Activated CD4-positive, alpha-beta memory T cell treated with anti-CD3 and anti-CD28 coated beads, Interleukin-2, amount 10 ng/mL, durations not matched to agents 7 days and 5 days (primary cell): ENCODE measurements around the gene CLIC4. TPM values are rescaled to one million over a fixed set of nuclear protein-coding genes. Genes with fewer than 3 reads are reported as not detected.

Experiments used
- CTCF ChIA-PET: fragments of 350-600 bp; sonication (Branson Sonifier 250); formaldehyde crosslinking; loops from one replicate; lab custom pipeline; 2021; ENCODE audit warnings: antibody characterized with exemption, inconsistent platforms; lab: Charles Lee
- POLR2A ChIA-PET: fragments of 350-600 bp; sonication (Branson Sonifier 250); formaldehyde crosslinking; loops from one replicate; lab custom pipeline; 2021; ENCODE audit warnings: antibody characterized with exemption; lab: Charles Lee
- DNase-seq: peaks from one replicate; pipeline ENCODE4 v3.0.0-alpha.2; 2020
- H3K27ac Mint-ChIP-seq: one replicate; pipeline ENCODE4 v1.8.0; 2021; ENCODE audit warnings: mild to moderate bottlenecking, mixed read lengths
- H3K27me3 Mint-ChIP-seq: one replicate; pipeline ENCODE4 v1.8.0; 2021; ENCODE audit warnings: mixed read lengths
- H3K36me3 Mint-ChIP-seq: one replicate; pipeline ENCODE4 v1.8.0; 2021; ENCODE audit warnings: low read depth, mixed read lengths
- H3K4me1 Mint-ChIP-seq: one replicate; pipeline ENCODE4 v1.8.0; 2021; ENCODE audit warnings: mixed read lengths
- H3K4me3 Mint-ChIP-seq: one replicate; pipeline ENCODE4 v1.8.0; 2021; ENCODE audit warnings: mild to moderate bottlenecking, mixed read lengths
- H3K9me3 Mint-ChIP-seq: one replicate; pipeline ENCODE4 v1.8.0; 2021; ENCODE audit warnings: mixed read lengths
- total RNA-seq, 2 experiments: library from RNA; stranded (reverse); gene quantifications; one replicate each; pipeline ENCODE4 v1.2.3, GENCODE V29; 2021

The CLIC4 gene
- total RNA-seq, 2 experiments from 2014 or later, result 28.9 to 30.6 TPM

DNA sequence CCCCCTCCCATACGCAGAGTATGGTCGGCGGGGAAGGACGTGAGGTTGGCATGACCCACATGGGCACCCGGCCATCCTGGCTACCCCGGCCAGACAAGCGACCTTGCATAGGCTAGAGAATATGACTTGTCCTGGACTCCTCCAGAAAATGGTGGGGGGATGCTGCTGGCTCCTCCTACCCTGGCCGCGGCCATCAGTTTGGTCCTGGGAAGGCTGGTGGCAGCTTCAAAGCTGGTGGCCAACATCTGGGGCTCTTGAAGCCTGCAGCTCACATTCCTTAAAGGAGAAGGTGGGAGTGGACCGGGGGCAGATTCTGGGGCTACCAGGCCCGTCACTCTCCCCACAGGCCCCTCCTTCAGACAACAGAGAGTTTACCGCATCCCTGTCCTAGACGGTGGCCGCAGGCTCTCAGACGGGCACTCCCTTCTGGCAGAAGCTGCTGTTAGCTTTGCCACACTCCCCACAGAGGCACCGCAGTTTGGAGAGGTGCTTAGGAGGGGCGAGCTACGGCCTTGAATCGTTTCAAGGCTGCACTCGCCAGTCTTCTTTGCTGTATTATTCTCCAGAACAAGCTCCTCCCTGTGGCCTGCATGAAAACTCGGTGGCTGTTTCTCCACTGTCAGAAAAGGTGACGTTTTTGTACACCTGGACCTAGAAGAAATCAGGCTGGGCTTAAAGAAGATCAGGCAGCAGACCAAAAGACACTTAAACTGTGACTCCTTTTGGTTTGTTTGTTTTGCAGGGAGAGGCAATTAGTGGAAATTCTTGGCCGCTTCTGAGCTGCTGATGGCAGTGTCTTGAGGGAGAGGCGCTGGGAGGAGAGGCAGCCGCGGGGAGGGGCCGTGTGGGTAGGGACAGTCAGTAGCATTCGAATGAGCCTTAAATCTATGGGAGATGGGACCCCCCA, 116.8 kb downstream of the CLIC4 start:
- Mint-ChIP-seq H3K27ac (no peak overlapping the region), H3K9me3 (no peaks in the 10 kb centered on the region), H3K4me1 (peaks cover 4% of the 10 kb centered on the region), H3K36me3 (no peaks in the 10 kb centered on the region), H3K4me3 (no peak overlapping the region), H3K27me3 (peaks cover 37% of the 10 kb centered on the region)
- POLR2A ChIA-PET, result no interaction called here
- CTCF ChIA-PET, result interaction anchor here (0.8 kb wide), 1 partner anchor 14 kb away, joined by 3 read pairs; no protein-coding TSS in a partner anchor
- DNase-seq, result no peak

DNA sequence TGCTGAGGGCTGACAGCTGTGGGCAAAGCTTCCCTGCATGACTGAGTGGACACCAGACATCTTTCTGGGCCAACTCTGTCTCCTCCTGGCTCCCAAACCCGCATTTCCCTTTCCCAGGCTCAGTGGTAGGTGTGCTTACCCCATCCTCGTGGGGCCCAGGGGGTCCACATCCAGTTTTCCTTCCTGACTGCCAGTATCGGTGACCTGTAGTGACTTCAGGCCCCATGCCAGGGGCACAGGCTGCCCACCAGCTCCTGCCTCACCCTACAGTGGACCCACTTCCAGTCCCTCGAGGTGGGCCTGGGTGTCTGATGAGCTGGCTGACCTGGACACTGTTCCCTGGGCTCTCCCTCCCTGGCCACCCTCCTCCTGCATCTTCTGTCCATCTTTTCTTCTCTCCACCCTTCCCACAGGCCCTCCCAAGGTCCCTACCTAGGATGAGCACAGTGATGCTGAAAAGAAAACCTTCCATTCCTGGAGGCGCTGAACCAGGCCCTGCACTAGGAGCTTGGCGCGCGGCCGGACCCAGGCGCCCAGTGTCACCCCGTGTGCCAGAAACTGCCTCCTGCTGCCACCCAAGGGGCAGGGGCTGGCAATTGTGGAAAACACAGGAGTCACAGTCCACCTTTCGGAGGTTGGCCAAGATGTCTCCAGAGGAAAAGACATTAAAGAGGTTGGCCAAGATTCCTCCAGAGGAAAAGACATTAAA, 117.7 kb downstream of the CLIC4 start:
- ChIA-PET CTCF (interaction anchor here (0.8 kb wide), 1 partner anchor 15 kb away, joined by 3 read pairs; no protein-coding TSS in a partner anchor), POLR2A (no interaction called here)
- Mint-ChIP-seq H3K36me3 (no peaks in the 10 kb centered on the region), H3K4me1 (peaks cover 1% of the 10 kb centered on the region), H3K9me3 (no peaks in the 10 kb centered on the region), H3K27me3 (peaks cover 37% of the 10 kb centered on the region), H3K4me3 (no peak overlapping the region), H3K27ac (no peak overlapping the region)
- no peak for DNase-seq

DNA sequence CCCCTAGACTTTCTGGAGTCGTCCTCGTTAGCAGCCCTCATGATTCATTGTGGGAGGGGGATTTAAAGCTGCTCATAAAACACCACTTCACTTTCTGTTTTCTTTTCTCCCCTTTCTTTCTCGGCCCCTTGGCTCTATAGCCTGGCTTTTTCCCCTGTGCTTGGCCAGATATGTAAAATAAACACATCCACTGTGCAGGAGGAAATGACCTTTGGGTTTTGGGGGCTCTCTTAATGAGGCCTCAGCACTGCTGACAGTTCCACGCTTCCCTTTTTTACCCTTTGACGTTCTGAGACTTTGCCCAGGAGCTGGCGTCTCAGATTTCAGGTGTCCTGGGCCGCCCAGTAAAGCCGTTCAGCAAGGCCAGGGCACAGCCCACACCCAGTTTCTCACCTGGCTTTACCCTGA, 119.1 kb downstream of the CLIC4 start:
- Mint-ChIP-seq H3K27me3 (peaks cover 40% of the 10 kb centered on the region), H3K36me3 (no peaks in the 10 kb centered on the region), H3K4me3 (no peak overlapping the region), H3K4me1 (no peaks in the 10 kb centered on the region), H3K9me3 (no peaks in the 10 kb centered on the region), H3K27ac (no peak overlapping the region)
- no peak for DNase-seq
- ChIA-PET POLR2A (no interaction called here), CTCF (no interaction called here)

DNA sequence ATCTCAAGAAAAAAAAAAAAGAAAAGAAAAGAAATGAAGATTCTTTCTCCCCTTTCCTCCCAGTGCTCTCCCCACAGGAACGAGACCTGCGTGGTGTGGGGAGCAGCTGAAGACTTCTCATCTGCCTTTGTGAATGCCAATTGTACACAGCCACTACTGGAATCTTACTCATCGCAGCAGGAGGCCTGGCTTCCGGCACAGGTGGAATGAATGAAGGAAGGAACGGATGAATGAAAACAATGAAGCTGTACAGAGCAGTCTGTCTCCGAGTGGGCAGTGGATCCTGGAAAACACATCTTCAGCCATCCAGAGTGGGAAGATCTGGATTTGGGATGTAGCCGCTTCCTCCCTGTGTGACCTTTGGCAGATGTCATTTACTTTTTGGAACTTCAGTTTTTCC, 119.9 kb downstream of the CLIC4 start:
- CTCF ChIA-PET, result no interaction called here
- POLR2A ChIA-PET, result no interaction called here
- no peaks in the 10 kb centered on the region for H3K4me1 Mint-ChIP-seq
- no peak for DNase-seq
- H3K36me3 Mint-ChIP-seq, result no peaks in the 10 kb centered on the region
- no peaks in the 10 kb centered on the region for H3K9me3 Mint-ChIP-seq
- no peak overlapping the region for H3K27ac Mint-ChIP-seq
- H3K27me3 Mint-ChIP-seq, result peaks cover 40% of the 10 kb centered on the region
- H3K4me3 Mint-ChIP-seq, result no peak overlapping the region

DNA sequence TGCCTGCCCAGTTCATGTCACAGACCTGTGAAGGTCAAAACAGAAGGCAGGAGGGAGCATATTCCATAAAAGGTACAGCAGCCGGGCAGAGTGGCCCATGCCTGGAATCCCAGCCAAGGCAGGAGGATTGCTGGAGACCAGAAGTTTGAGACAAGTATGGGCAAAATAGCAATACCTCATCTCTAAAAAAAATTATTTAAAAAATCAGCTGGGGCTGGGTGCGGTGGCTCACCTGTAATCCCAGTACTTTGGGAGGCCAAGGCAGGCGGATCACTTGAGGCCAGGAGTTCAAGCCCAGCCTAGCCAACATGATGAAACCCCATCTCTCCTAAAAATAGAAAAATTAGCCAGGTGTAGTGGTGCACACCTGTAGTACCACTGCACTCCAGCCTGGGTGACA, 120.3 kb downstream of the CLIC4 start:
- peaks cover 40% of the 10 kb centered on the region for H3K27me3 Mint-ChIP-seq
- H3K4me3 Mint-ChIP-seq, result no peak overlapping the region
- no peak overlapping the region for H3K27ac Mint-ChIP-seq
- ChIA-PET POLR2A (no interaction called here), CTCF (no interaction called here)
- no peaks in the 10 kb centered on the region for H3K9me3 Mint-ChIP-seq
- DNase-seq, result no peak
- H3K36me3 Mint-ChIP-seq, result no peaks in the 10 kb centered on the region
- H3K4me1 Mint-ChIP-seq, result peaks cover 2% of the 10 kb centered on the region

DNA sequence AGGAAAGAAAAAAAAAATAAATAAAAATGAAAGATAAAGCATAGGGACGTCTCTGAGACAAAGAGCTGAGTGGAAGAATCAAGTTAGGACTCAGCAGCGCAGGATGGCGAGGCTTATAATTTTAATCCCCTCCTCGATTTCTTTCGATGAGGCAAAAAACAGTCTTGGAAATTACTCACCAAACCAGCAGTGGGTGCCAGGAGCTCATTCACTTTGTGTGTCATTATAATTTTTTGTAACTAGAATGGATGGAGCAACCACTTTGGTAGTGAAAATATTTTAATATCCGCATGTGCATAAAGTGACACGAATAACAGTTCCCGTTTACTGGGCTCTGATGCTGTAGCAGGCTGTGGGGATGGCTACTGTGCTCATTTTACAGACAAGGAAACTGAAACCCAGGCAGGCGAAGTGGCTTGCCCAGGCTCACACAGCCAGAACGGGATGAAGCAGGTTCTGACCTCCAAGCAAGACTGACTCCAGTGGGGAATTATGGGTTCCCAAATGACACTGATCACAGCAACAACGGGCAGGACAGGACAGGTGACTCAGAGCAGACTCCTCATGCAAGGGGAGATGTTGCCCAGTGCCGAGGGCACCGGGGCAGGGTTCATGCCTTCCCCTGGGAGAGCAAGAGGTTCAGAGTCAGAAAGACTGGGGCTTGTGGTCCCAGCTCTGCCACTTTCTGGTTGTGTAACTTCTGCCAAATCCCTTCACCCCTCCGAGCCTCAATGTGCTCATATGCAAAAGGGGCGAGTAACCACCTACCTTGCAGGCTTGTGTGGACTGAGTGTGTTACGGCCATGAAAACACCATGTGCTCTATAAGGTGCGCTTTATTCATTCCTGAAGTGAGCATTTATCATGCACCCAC, 121.2 kb downstream of the CLIC4 start:
- Mint-ChIP-seq H3K36me3 (no peaks in the 10 kb centered on the region), H3K27me3 (peaks cover 43% of the 10 kb centered on the region), H3K27ac (no peak overlapping the region), H3K9me3 (no peaks in the 10 kb centered on the region), H3K4me1 (peaks cover 4% of the 10 kb centered on the region), H3K4me3 (no peak overlapping the region)
- DNase-seq, result no peak
- CTCF ChIA-PET, result no interaction called here
- POLR2A ChIA-PET, result no interaction called here

DNA sequence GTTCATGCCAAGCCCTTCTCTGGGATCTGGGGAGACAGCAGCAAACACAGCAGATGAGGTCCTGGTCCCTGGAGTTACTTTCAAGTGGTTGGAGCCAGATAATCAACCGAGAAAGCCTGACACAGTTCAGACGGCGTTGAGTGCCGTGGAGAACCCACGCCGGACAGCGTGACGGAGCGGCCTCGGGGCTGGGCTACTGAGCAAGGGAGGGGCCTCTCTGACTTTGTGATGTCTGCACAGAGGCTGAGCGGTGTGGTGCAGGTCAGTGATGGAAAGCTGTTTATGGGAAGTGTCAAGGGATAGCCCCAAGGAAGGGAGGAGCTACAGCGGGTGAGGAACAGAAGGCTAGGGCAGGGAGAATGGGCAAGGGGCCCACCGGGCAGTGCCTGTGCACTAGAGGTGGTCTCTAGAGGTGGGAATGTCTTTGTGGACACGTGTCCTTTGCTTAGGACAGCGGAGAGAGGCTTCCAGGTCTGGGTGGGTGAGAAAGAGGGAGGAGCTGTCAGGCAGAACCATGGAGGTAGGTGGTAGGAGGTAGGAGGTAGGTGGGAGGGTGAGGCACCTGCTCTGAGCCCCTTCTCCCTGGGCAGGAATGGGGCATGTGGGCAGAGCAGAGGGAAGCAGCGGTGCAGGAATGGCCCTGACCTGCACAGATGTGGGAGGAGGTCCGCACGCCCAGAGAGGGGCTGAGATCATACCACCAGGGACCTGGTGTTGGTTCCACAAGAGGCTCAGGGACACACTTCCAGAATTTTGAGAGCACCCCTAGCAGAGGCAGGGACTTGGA, 122.0 kb downstream of the CLIC4 start:
- no peak overlapping the region for H3K27ac Mint-ChIP-seq
- no peaks in the 10 kb centered on the region for H3K9me3 Mint-ChIP-seq
- peaks cover 42% of the 10 kb centered on the region for H3K27me3 Mint-ChIP-seq
- ChIA-PET CTCF (no interaction called here), POLR2A (no interaction called here)
- no peaks in the 10 kb centered on the region for H3K36me3 Mint-ChIP-seq
- H3K4me3 Mint-ChIP-seq, result no peak overlapping the region
- DNase-seq, result no peak
- peaks cover 4% of the 10 kb centered on the region for H3K4me1 Mint-ChIP-seq

DNA sequence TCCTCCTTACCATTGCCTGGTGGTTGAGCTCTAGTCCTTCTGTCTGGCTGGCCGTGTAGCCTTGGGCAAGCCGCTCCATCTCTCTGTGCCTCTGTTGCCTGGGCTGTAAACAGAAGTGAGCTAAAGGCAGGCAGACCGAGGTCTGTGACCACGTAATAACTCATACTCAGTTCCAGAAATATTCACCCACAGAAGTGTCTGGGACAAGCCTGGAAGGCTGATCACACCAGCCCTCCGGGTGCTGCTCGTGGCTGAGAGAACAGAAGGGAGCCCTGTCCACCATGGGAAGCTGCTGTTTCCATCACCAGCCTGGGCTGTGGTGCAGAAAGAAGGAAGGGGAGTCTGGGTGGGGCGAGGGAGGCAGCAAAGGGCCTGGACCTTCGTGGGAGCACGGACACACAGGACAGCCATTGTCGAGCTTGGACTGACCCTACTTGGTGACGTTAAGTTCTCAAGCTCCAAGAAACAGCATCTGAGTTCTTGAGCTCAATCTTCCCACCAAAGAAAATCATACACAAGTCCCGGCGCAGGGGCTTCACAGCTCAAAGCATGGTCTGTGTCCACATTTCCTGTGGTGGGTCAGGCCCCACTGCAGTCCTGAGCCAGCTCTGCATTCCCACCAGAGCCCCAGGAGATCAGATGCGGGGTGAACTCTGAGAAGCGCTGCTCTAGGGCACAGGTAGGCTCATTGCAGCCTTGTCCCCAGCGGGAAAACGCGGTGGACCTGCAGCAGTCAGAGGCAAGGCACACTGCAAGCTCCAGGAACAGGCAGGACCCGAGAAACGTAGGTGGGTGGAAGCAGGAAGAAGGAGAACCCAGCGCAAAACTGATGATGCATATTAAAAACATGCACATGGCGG, 123.0 kb downstream of the CLIC4 start:
- Mint-ChIP-seq H3K4me3 (no peak overlapping the region), H3K36me3 (no peaks in the 10 kb centered on the region), H3K4me1 (peaks cover 4% of the 10 kb centered on the region), H3K27ac (no peak overlapping the region), H3K9me3 (no peaks in the 10 kb centered on the region), H3K27me3 (peaks cover 37% of the 10 kb centered on the region)
- POLR2A ChIA-PET, result no interaction called here
- no peak for DNase-seq
- CTCF ChIA-PET, result no interaction called here

DNA sequence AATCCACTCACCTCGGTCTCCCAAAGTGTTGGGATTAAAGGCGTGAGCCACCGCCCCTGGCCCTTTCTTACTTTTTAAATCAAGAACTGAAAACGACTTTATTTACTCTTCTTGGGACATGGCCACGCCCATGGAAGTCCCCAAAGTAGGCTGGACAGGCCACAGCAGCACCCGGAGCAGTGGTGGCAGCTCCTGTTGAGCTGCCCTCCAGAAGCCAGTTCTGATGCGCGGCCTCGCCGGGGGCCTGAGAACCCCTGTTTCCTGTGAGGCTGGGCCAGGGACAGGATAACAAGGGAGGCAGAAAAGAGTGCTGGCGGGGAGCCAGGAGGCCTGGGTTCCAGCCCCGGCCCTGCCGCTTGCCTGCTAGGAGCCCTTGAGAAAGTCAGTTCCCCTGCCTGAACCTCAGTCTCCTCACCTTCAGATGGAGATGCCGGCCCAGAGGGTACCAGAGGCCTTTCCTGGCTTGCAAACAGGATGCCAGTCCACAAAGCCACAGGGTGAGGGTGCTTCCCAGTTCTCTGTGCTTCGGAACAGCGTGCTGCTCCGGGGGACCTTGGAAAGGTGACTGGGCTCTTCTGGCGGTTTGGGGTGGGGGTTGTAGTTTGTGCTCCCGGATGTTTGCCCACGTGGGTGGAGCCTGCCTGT, 125.4 kb downstream of the CLIC4 start:
- peaks cover 4% of the 10 kb centered on the region for H3K4me1 Mint-ChIP-seq
- peaks cover 29% of the 10 kb centered on the region for H3K27me3 Mint-ChIP-seq
- POLR2A ChIA-PET, result no interaction called here
- H3K9me3 Mint-ChIP-seq, result no peaks in the 10 kb centered on the region
- H3K36me3 Mint-ChIP-seq, result no peaks in the 10 kb centered on the region
- no peak overlapping the region for H3K27ac Mint-ChIP-seq
- H3K4me3 Mint-ChIP-seq, result no peak overlapping the region
- DNase-seq, result no peak
- CTCF ChIA-PET, result no interaction called here

DNA sequence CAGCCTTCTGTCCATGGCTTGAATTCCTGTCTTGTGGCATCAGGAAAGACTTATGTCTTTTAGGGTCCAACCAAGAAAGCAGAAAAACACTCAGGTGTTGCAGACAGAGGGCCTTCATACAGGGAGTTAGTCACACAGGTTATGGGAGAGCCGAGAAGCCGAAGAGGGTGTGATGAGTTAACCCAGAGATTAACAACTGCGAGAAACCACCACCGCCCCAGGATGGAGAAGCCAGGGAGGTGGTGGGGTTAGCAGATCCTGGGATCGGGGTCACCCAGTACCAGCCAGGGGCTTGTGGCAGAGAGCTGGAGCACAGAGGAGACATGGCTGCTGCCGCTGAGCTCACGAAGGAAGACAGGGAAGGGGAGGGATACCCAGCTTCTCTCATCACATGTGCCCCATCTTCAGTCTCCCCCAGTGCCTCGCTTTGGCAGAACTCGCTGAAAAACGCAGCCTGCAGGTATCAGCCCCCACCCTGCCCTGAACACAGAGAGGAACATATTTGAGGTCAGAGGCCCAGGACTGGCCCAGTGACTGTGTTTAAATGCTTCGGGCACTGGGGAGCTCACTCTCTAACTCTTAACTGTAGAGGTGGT, 126.2 kb downstream of the CLIC4 start:
- ChIA-PET POLR2A (interaction anchor here (0.6 kb wide), 1 partner anchor 344 kb away, joined by 3 read pairs; no protein-coding TSS in a partner anchor), CTCF (interaction anchor here (1.0 kb wide), 1 partner anchor 27 kb away, joined by 3 read pairs; no protein-coding TSS in a partner anchor)
- Mint-ChIP-seq H3K27ac (no peak overlapping the region), H3K4me1 (peaks cover 4% of the 10 kb centered on the region), H3K9me3 (no peaks in the 10 kb centered on the region), H3K4me3 (no peak overlapping the region), H3K27me3 (peaks cover 31% of the 10 kb centered on the region), H3K36me3 (no peaks in the 10 kb centered on the region)
- DNase-seq, result no peak
